MM.1S (cell line): ENCODE measurements around the gene PUS10.

Experiments used
- DNase-seq: peaks from one replicate; pipeline ENCODE4 v3.0.0-alpha.2; 2015
- H2AFZ ChIP-seq: fragments of 300-600 bp; sonication (generic); 2 replicates; pipeline ENCODE4 v1.6.0; 2016; ENCODE audit warnings: antibody characterized with exemption, low read length
- H3F3A ChIP-seq: fragments of 300-600 bp; sonication (generic); 2 replicates; pipeline ENCODE4 v1.6.1; 2016; ENCODE audit warnings: mild to moderate bottlenecking, antibody characterized with exemption, low read length, moderate library complexity, mixed read lengths; ENCODE audit not compliant: insufficient read depth
- H3K27ac ChIP-seq: fragments of 300-600 bp; sonication (generic); 2 replicates; pipeline ENCODE4 v1.5.1; 2016; ENCODE audit warnings: mild to moderate bottlenecking, low read length
- H3K27me3 ChIP-seq: fragments of 300-600 bp; sonication (generic); replicated peaks from 2 replicates; pipeline ENCODE4 v1.6.0; 2016; ENCODE audit warnings: low read length; ENCODE audit not compliant: insufficient read depth
- H3K36me3 ChIP-seq: fragments of 300-600 bp; sonication (generic); replicated peaks from 2 replicates; pipeline ENCODE4 v1.6.1; 2016; ENCODE audit warnings: mild to moderate bottlenecking, low read length, mixed read lengths; ENCODE audit not compliant: insufficient read depth
- H3K4me1 ChIP-seq: fragments of 300-600 bp; sonication (generic); 2 replicates; pipeline ENCODE4 v1.6.1; 2016; ENCODE audit warnings: low read length, mixed read lengths
- H3K4me2 ChIP-seq: fragments of 300-600 bp; sonication (generic); 2 replicates; pipeline ENCODE4 v1.6.0; 2016; ENCODE audit warnings: low read depth, low read length
- H3K4me3 ChIP-seq: fragments of 300-600 bp; sonication (generic); 2 replicates; pipeline ENCODE4 v1.5.1; 2016; ENCODE audit warnings: low read length, mixed read lengths
- H3K79me2 ChIP-seq: fragments of 300-600 bp; sonication (generic); 2 replicates; pipeline ENCODE4 v1.6.1; 2016; ENCODE audit warnings: mixed run types, low read length, mixed read lengths
- H3K9ac ChIP-seq: fragments of 300-600 bp; sonication (generic); 2 replicates; pipeline ENCODE4 v1.6.1; 2016; ENCODE audit warnings: low read length, mixed read lengths
- H3K9me2 ChIP-seq: fragments of 300-600 bp; sonication (generic); replicated peaks from 2 replicates; pipeline ENCODE4 v1.6.1; 2016; ENCODE audit warnings: mild to moderate bottlenecking, low read length, mixed read lengths; ENCODE audit not compliant: insufficient read depth
- H3K9me3 ChIP-seq: fragments of 300-600 bp; sonication (generic); replicated peaks from 2 replicates; pipeline ENCODE4 v1.6.1; 2016; ENCODE audit warnings: mild to moderate bottlenecking, low read length, mixed read lengths; ENCODE audit not compliant: insufficient read depth
- H4K20me1 ChIP-seq: fragments of 300-600 bp; sonication (generic); 2 replicates; pipeline ENCODE4 v1.6.1; 2016; ENCODE audit warnings: mild to moderate bottlenecking, low read length, moderate library complexity, mixed read lengths; ENCODE audit not compliant: insufficient read depth
- EZH2 ChIP-seq: fragments of 300-600 bp; sonication (generic); optimal IDR thresholded peaks from 2 replicates; pipeline ENCODE3; 2017; ENCODE audit warnings: low read depth, mild to moderate bottlenecking, antibody characterized with exemption, low read length, mixed read lengths
- EZH2phosphoT487 ChIP-seq: fragments of 300-600 bp; sonication (generic); IDR thresholded peaks from 2 replicates; pipeline ENCODE4 v1.6.1; 2018; ENCODE audit warnings: antibody characterized with exemption, low read length
- TF ChIP-seq, protein P1 (sequence below): fragments of 300-600 bp; sonication (generic); IDR thresholded peaks from 2 replicates; pipeline ENCODE4 v1.5.1; 2016; ENCODE audit warnings: antibody characterized with exemption, low read length, mixed read lengths

PUS10 gene

DNA sequence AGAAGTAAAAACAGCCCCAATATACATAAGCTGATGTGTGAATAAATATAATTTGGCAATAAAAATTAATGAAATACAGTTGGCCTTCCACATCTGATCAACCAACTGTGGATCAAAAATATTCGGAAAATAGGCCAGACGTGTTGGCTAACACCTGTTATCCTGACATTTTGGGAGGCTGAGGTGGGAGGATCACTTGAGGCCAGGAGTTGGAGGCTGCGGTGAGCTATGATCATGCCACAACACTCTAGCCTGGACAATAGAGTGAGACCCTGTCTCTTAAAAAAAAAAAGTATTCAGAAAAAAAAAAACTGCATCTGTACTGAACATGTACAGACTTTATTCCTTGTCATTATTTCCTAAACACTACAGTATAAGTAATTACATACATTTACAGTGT is 11.5 kb upstream of the PUS10 start:
- H3K36me3 ChIP-seq = peaks cover 7% of the 10 kb centered on the region; the same call in 1 of the 2 replicates
- TF ChIP-seq EZH2phosphoT487 = no peak
- TF ChIP-seq EZH2 = no peak
- TF ChIP-seq, protein P1, sequence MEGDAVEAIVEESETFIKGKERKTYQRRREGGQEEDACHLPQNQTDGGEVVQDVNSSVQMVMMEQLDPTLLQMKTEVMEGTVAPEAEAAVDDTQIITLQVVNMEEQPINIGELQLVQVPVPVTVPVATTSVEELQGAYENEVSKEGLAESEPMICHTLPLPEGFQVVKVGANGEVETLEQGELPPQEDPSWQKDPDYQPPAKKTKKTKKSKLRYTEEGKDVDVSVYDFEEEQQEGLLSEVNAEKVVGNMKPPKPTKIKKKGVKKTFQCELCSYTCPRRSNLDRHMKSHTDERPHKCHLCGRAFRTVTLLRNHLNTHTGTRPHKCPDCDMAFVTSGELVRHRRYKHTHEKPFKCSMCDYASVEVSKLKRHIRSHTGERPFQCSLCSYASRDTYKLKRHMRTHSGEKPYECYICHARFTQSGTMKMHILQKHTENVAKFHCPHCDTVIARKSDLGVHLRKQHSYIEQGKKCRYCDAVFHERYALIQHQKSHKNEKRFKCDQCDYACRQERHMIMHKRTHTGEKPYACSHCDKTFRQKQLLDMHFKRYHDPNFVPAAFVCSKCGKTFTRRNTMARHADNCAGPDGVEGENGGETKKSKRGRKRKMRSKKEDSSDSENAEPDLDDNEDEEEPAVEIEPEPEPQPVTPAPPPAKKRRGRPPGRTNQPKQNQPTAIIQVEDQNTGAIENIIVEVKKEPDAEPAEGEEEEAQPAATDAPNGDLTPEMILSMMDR = no peak
- no peaks in the 10 kb centered on the region for H3K27me3 ChIP-seq
- H3F3A ChIP-seq = no peaks in the 10 kb centered on the region
- no peak overlapping the region for H3K9ac ChIP-seq
- H3K4me3 ChIP-seq = no peak overlapping the region
- no peaks in the 10 kb centered on the region for H3K79me2 ChIP-seq
- no peaks in the 10 kb centered on the region for H3K9me3 ChIP-seq
- no peak overlapping the region for H3K4me2 ChIP-seq
- no peak overlapping the region for H2AFZ ChIP-seq
- DNase-seq = no peak
- no peak overlapping the region for H3K27ac ChIP-seq
- no peaks in the 10 kb centered on the region for H3K9me2 ChIP-seq
- no peaks in the 10 kb centered on the region for H3K4me1 ChIP-seq
- H4K20me1 ChIP-seq = no peaks in the 10 kb centered on the region

DNA sequence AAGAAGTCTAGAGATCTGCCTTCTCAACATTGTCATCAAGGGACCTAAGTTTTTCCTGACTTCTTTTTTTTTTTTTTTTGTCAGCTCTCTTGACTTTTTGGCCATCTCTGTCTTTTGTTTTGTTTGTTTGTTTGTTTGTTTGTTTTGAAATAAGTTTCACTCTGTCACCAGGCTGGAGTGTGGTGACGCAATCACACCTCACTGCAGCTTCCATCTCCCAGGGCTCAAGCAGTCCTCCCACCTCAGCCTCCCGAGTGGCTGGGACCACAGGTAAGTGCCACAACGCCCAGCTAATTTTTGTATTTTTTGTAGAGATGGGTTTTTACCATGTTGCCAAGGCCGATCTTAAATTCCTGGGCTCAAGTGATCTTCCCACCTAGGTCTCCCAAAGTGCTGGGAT is 5.6 kb upstream of the PUS10 start:
- H3K36me3 ChIP-seq = no peaks in the 10 kb centered on the region
- H3K27me3 ChIP-seq = no peaks in the 10 kb centered on the region
- H3K27ac ChIP-seq = no peak overlapping the region
- H3K4me1 ChIP-seq = peaks cover 10% of the 10 kb centered on the region; the same call in 1 of the 2 replicates
- H2AFZ ChIP-seq = no peak overlapping the region
- peaks cover 41% of the 10 kb centered on the region for H3K79me2 ChIP-seq
- H3K9ac ChIP-seq = no peak overlapping the region
- no peaks in the 10 kb centered on the region for H3F3A ChIP-seq
- no peaks in the 10 kb centered on the region for H4K20me1 ChIP-seq
- H3K4me3 ChIP-seq = no peak overlapping the region
- no peak overlapping the region for H3K4me2 ChIP-seq
- no peaks in the 10 kb centered on the region for H3K9me2 ChIP-seq
- no peaks in the 10 kb centered on the region for H3K9me3 ChIP-seq
- no peak for DNase-seq
- TF ChIP-seq, protein P1 = no peak
- no peak for TF ChIP-seq EZH2phosphoT487
- TF ChIP-seq EZH2 = no peak

DNA sequence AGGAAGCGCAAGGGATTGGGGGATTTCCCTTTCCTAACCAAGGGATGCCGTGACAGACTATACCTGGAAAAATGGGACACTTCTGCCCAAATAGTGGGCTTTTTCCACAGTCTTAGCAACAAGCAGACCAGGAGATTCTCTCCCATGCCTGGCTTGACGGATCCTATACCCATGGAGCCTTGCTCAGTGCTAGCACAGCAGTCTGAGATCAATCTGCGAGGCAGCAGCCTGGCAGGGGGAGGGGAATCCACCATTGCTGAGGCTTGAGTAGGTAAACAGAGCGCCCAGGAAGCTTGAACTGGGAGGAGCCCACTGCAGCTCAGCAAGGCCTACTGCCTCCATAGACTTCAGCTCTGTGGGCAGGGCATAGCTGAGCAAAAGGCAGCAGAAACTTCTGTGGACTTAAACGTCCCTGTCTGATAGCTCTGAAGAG is 3.2 kb upstream of the PUS10 start:
- Histone ChIP-seq H3K4me3 (no peak overlapping the region), H3K9me2 (no peaks in the 10 kb centered on the region), H3K27me3 (no peaks in the 10 kb centered on the region), H3K36me3 (no peaks in the 10 kb centered on the region), H3K4me1 (peaks cover 12% of the 10 kb centered on the region), H3K27ac (no peak overlapping the region), H3K9ac (no peak overlapping the region), H2AFZ (no peak overlapping the region), H3K9me3 (no peaks in the 10 kb centered on the region), H3K79me2 (peaks cover 53% of the 10 kb centered on the region), H4K20me1 (no peaks in the 10 kb centered on the region), H3K4me2 (no peak overlapping the region), H3F3A (peaks cover 22% of the 10 kb centered on the region)
- no peak for TF ChIP-seq EZH2phosphoT487
- TF ChIP-seq, protein P1 = no peak
- no peak for TF ChIP-seq EZH2
- no peak for DNase-seq
